HG03442 (cell line): ENCODE results near the gene PTK7.
A peak's percentile ranks its signal among the peaks of the same experiment; 100 is the strongest.

Experiments
- ATAC-seq: cut with Tn5 transposase; IDR thresholded peaks from one replicate; pipeline ENCODE4 v1.9.1; 2021; ENCODE audit warnings: mild to moderate bottlenecking, moderate library complexity; ENCODE audit not compliant: unreplicated experiment

Gene PTK7

DNA sequence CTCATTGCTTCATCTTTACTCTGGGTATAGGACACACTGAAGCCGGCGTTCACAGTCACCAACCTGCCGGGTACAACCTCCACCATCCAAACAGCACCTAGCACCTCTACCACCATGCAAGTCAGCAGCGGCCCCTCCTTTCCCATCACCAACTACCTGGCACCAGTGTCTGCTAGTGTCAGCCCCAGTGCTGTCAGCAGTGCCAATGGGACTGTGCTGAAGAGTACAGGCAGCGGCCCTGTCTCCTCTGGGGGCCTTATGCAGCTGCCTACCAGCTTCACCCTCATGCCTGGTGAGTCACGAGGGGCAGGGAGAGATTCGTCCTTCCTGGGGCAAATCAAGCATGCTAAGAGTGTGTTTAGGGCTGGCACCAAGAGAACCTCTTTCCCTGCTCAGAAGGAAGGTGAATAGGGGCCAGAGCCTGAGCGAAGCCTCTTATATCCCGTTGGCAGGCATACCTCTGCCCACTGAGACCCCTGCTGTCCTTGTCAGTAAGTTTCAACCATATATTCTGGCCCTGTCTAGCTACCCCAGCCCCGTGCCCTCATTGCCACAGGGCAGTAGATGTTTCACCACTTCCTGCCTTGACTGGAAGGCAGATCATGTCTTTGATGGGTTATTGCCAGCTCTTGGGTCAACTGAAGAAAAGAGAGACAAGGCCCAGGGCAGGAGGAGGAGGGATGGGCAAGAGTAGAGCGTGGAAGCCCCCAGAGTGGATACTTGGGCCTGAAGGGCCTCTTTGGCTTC lies 99.7 kb downstream of the PTK7 start:
- no peak for ATAC-seq

GRCh38 chr6:43176423-43176786 lies 100.3 kb downstream of the PTK7 start:
- ATAC-seq, result no peak

GRCh38 chr6:43178150-43178549 lies 102.0 kb downstream of the PTK7 start:
- ATAC-seq, result no peak

GRCh38 chr6:43178951-43179830 lies 103.1 kb downstream of the PTK7 start:
- ATAC-seq, result no peak

DNA sequence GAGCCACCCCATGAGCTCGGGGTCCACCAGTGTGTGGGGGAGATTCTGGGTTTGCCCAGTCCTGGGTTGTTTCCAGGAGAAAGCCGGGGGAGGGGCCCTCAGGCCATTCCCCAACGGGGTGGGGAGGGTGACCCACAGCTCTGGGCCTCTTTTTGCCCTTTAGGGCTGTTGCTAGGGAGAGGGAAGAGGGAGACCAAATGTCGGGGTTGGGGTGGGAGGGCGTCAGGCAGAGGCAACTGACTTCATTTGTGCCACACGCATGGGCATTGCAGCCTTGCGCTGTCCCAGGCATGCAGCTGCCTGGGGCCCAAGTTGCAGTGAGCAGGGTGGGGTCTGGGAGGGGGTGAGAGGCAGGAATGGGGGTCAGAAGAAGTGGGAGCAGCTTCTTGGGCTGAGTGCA lies 103.9 kb downstream of the PTK7 start:
- ATAC-seq, result no peak

DNA sequence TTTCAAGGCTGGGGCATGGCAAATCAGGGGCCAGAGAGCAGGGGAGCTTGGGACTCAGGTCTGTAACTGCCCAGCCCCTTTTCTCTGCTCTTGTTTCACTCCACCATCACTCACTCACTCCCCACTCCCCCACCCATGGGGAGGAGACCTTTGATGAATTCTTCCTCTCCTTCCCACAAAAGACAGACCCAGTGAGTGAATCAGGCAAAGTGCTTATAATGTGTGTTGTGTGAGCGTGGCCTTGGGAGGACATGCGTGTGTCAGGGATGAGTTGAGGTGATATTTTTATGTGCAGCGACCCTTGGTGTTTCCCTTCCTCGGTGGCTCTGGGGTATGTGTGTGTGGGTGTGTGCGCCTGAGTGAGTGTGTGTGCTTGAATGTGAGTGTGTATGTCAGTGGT lies 104.9 kb downstream of the PTK7 start:
- no peak for ATAC-seq

GRCh38 chr6:43181621-43181941 lies 105.5 kb downstream of the PTK7 start:
- no peak for ATAC-seq

DNA sequence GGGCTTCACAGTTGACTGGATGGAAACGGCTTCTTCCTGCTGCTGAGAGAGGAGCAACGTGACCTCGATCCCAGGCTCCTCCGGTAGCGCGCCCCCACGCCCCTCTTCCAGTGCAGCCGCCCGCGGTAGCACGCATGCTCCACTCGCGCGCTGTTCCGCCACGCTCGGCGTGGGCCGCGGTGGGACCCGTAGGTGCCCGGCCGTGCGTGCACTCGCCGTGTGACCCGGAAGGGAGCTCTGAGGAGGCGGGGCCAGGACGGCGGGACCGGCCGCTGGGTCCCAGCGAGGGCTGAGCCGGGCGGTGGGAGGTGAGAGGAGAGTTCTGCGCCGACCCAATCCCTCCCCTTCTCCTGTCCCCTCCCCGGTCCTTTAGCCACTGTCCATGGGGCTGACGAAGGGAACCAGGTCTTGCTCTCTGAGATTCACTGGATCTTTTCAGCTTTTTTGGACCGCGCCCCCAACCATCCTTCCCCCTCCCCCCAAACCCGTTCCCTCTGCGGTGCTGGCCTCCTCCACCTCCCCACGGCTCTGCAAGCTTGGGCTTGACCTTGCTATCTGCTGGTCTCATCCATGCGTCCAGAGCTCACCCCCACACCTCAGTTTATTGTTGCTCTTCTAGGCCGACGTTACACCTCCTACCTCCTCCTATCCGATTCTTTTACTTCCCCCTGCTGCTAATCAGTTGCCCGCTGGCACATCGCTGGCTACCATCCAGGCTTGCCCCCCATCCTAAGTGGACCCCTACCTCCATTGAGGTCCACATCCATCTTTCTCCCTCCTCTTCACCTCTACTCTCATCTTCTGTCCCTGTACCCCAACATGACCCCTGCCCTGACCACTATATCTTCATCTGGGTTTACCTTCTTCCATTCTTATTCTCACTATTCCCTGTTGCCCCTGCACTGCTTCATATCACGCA lies 106.1 kb downstream of the PTK7 start, which contains the start of gene CUL9:
TSS of gene CUL9 (plus strand) at position 255 of the 919 bp plus-strand sequence. CDS start 2,115 bp downstream, outside the sequence.
- ATAC-seq, result peak; percentile 84

GRCh38 chr6:43183441-43183840 lies 107.3 kb downstream of the PTK7 start:
- ATAC-seq, result no peak

DNA sequence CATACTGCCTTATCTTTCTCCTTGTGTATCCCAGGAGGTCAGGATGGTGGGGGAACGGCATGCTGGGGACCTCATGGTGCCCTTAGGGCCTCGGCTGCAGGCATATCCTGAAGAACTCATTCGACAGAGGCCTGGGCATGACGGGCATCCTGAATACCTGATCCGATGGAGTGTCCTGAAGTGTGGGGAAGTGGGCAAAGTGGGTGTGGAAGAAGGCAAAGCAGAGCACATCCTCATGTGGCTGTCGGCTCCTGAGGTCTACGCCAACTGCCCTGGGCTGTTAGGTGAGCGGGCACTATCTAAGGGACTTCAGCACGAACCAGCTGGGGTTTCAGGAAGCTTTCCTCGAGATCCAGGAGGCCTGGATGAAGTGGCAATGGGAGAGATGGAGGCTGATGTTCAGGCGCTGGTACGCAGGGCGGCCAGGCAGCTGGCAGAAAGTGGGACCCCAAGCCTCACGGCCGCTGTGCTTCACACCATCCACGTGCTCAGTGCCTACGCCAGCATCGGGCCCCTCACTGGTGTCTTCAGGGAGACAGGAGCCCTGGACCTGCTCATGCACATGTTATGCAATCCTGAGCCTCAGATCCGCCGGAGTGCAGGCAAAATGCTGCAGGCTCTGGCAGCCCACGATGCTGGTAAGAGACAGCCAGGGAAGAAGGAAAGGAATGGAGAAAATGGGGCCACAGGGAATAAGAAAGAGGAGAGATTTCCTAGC lies 108.3 kb downstream of the PTK7 start:
- ATAC-seq, result no peak

DNA sequence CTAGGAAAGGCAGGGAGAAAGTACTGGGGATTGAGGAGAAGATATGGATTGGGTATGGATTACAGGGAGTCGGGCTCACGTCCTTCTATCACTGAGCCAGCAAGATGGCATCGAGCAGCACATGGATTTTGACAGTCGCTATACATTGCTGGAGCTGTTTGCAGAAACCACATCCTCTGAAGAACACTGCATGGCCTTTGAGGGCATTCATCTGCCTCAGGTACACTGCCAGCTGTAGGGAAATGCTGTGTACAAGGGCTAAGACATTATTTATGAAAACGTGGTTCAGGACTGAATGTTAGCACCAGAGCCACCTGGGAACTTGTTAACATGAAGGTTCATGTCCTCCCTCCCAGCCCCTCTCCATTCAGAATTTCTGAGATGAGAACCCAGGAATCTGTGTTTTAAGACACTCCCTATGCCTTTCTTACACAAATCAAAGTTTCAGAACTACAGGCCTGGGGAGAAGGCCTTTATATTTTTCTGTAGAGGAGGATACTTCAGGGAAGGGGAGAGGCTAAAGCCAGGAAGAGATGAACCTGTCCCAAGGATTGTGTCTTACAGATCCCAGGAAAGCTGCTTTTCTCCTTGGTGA lies 109.4 kb downstream of the PTK7 start:
- ATAC-seq, result no peak

DNA sequence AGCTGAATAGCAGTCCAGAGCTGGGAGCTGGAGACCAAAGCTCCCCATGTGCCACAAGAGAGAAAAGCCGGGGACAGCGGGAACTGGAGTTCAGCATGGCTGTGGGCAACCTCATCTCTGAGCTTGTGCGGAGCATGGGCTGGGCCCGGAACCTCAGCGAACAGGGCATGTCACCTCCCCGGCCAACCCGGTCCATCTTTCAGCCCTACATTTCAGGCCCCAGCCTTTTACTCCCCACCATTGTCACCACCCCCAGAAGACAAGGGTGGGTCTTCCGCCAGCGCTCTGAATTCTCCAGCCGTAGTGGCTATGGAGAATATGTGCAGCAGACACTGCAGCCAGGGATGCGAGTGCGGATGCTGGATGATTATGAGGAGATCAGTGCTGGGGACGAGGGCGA lies 109.9 kb downstream of the PTK7 start:
- ATAC-seq, result no peak

DNA sequence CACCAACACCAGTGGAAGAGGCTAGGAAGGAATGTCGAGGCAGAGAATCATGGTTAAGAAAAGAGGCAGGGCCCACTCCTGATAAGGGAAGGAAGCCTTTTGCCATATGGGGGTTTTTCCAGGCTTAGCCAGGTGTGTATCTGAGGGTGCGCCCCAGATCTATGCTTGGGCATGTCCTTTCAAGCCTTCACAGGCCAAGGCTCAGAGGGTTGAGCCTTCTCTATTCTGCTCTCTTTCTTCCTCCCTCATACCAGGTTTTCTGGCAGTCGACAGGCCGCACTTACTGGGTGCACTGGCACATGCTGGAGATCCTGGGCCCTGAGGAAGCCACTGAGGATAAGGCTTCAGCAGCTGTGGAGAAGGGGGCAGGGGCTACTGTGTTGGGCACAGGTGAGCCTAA lies 110.6 kb downstream of the PTK7 start:
- no peak for ATAC-seq

- ATAC-seq, result no peak
Measured at GRCh38 chr6:43187821-43188220, 111.7 kb downstream of the PTK7 start.

DNA sequence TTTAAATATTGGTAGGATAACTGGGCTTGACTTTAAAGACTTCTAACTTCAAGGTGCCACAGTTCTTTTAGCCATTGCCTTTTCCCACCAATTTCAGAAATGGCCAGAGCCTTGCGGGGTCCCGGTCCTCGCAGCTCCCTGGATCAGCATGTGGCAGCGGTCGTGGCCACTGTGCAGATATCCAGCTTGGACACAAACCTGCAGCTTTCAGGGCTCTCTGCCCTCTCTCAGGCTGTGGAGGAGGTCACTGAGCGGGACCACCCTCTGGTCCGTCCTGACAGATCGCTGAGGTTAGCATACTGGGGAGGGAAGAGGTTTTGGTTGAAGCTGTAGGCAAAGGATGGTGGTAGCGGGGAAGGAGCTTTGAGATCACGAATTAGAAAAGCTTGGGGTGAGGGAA lies 112.3 kb downstream of the PTK7 start:
- ATAC-seq, result no peak

DNA sequence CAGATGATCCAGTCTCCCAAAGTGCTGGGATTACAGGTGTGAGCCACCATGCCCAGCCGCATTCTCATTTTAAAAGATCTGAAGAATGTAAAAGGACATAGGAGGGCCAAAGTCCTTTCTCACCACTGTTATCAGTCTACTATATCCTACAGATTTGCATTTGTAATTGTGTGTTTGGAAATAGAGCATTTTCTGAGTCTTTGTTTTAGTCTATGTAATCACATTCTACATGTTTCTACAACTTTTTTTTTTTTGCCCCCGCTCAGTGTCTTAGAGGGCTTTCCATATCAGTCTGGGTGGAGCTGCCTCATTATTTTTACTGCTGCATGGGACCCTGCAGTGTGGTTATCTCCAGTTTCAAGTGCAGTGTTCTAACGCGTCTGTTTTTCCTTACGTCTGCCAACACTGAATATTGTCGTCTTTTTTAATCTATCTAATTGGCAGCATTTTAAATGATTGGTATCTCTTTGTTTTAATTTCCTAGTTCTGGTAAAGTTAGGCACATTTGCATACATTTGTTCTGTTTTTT lies 113.7 kb downstream of the PTK7 start:
- no peak for ATAC-seq

DNA sequence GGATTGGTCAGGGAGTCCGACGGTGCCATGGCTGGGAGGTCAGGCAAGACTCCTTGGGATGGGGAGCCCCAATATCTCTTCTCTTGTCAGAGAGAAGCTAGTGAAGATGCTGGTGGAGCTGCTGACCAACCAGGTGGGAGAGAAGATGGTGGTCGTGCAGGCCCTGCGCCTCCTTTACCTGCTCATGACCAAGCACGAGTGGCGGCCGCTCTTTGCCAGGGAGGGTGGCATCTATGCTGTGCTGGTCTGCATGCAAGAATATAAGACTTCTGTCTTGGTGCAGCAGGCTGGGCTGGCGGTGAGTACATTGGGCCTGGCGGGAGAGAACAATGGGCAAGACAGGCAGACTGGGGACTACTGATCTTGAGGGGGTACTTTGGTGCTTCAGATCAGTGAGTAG lies 116.8 kb downstream of the PTK7 start:
- ATAC-seq, result no peak

- ATAC-seq, result no peak
Measured at GRCh38 chr6:43193929-43194328, 117.8 kb downstream of the PTK7 start.

DNA sequence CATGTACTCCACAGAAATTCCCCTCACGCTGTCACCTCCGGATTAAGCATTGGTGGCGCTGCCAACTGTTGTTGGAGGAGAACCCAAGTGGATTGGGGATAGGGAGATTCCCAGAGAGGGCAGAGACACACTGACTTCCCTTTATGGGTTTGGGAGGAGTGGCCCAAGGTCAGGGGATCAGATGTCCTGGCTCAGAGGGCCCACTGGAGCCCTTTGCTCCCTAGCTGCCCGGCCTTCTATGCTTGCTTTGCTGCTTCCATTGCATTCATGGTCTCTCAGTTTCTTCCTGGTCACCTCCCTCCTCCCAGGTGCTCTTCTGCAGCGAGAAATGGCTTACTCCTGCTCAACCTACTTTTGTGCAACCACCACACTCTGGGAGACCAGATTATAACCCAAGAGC lies 120.2 kb downstream of the PTK7 start:
- ATAC-seq, result no peak

DNA sequence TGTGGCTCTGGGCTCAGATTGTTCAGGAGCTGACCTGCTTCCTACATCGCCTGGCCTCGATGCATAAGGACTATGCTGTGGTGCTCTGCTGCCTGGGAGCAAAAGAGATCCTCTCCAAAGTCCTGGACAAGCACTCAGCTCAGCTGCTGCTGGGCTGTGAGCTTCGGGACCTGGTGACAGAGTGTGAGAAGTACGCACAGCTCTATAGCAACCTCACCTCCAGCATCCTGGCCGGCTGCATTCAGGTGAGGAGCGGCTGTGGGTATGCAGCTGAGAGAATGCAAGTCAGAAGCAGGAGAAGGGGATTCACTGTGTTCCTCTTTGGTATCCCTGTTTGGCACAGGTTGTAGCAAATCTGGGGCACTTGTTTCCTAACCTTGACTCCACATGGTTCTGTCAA lies 123.8 kb downstream of the PTK7 start:
- ATAC-seq, result no peak
